ENCODE measurements around the gene GEN1. TPM values are rescaled to one million over a fixed set of nuclear protein-coding genes. Genes with fewer than 3 reads are reported as not detected.

GEN1 gene
- total and polyA plus RNA-seq, 2 of the 4 experiments (the other 2 are of a cell fraction), result 7.9 to 8.3 TPM

GRCh38 chr2:17799301-17800120, 45.6 kb downstream of the GEN1 start (continued):
- TF ChIP-seq MXI1 (IDR thresholded peaks at IDR 0.05; ENCODE audit: borderline replicate concordance, low read depth, low read length), result no peak

- Histone ChIP-seq H3K36me3 (ENCODE audit: control insufficient read depth, insufficient read depth, low read length) (no peaks in the 10 kb centered on the region), H2BK15ac (ENCODE audit: low read depth, low read length) (no peak overlapping the region), H3K18ac (ENCODE audit: low read depth, low read length) (no peak overlapping the region), H2BK120ac (ENCODE audit: low read depth, low read length) (no peak overlapping the region), H3K4me3 (ENCODE audit: insufficient read depth, low read depth, low read length) (no peak overlapping the region), H4K20me1 (ENCODE audit: insufficient read depth, low read length) (no peaks in the 10 kb centered on the region), H3K23ac (ENCODE audit: low read depth, low read length) (no peak overlapping the region), H4K8ac (ENCODE audit: low read depth in 2 of 2, low read length in 2 of 2) (no peak overlapping the region), H3K9me3 (ENCODE audit: control insufficient read depth, insufficient read depth, low read length) (no peaks in the 10 kb centered on the region), H3K4me1 (ENCODE audit: control insufficient read depth, insufficient read depth, low read length) (no peaks in the 10 kb centered on the region), H3K56ac (ENCODE audit: extremely low read depth, insufficient read depth, low read length) (no peak overlapping the region), H4K91ac (ENCODE audit: insufficient read depth, low read depth, low read length) (no peak overlapping the region), H3K4ac (ENCODE audit: low read depth, low read length) (no peak overlapping the region), H3K27me3 (ENCODE audit: control insufficient read depth, insufficient read depth, low read length) (peaks cover 19% of the 10 kb centered on the region), H3K79me1 (ENCODE audit: low read depth in 1 of 2, low read length in 2 of 2) (no peaks in the 10 kb centered on the region), H2AK5ac (ENCODE audit: low read depth, low read length) (no peak overlapping the region), H3K27ac (ENCODE audit: insufficient read depth, low read length) (no peak overlapping the region), H3K4me2 (ENCODE audit: low read depth, low read length) (no peak overlapping the region), H3K14ac (replicated peaks; ENCODE audit: low read depth, low read length) (no peak overlapping the region), H3K9ac (ENCODE audit: low read depth, low read length) (no peak overlapping the region), H2BK20ac (ENCODE audit: low read depth, low read length) (no peak overlapping the region), H2AK9ac (replicated peaks; ENCODE audit: low read depth, low read length, poor library complexity) (no peak overlapping the region), H2BK5ac (ENCODE audit: low read depth, low read length, poor library complexity, severe bottlenecking) (no peak overlapping the region), H4K5ac (ENCODE audit: low read depth, low read length) (no peak overlapping the region), H2AFZ (replicated peaks; ENCODE audit: low read length, poor library complexity) (no peak overlapping the region), H3K9me1 (ENCODE audit: insufficient read depth, low read length) (no peaks in the 10 kb centered on the region)
- CTCF ChIA-PET, result interaction anchor here (0.6 to 0.7 kb wide), 2 partner anchors 45 to 347 kb away, joined by 3 read pairs; no protein-coding TSS in a partner anchor
- BruUV-seq (replicated peaks), result no TSS peak
- POLR2A ChIA-PET (ENCODE audit: unreplicated experiment), result no interaction called here
- ATAC-seq (ENCODE audit: low read depth), result no peak
- peak; percentile 18 for DNase-seq
- no CpG with 5 or more reads among the region's 5 CpGs for WGBS, 2 experiments (ENCODE audit: extremely low coverage in 2 of 2, insufficient read length in 1 of 2)
- intact Hi-C loops (cut with micrococcal nuclease) (no loop called here), dilution Hi-C loops (cut with HindIII; ENCODE audit: low sequenced_read_pairs, unreplicated experiment) (no loop called here), in situ Hi-C loops (cut with MboI; ENCODE audit: low sequenced_read_pairs) (no loop called here)
- TF ChIP-seq RCOR1 (IDR thresholded peaks at IDR 0.05; ENCODE audit: insufficient replicate concordance, low read length), result no peak
- no peak for TF ChIP-seq MXI1 (IDR thresholded peaks at IDR 0.05; ENCODE audit: borderline replicate concordance, low read depth, low read length)
- TF ChIP-seq NFE2L2 (IDR thresholded peaks at IDR 0.05; ENCODE audit: low read depth, low read length), result no peak
- no peak for TF ChIP-seq RAD21 (IDR thresholded peaks at IDR 0.05; ENCODE audit: low read length)
- no peak for TF ChIP-seq BHLHE40 (IDR thresholded peaks at IDR 0.05; ENCODE audit: low read depth, low read length)
- no peak for TF ChIP-seq CHD1 (IDR thresholded peaks at IDR 0.05; ENCODE audit: low read depth, low read length)
- TF ChIP-seq POLR2A (IDR thresholded peaks at IDR 0.05; ENCODE audit: low read depth, low read length), result no peak
- no peak for TF ChIP-seq RFX5 (IDR thresholded peaks at IDR 0.05; ENCODE audit: low read depth, low read length)
- no peak for TF ChIP-seq MAFK (IDR thresholded peaks at IDR 0.05; ENCODE audit: low read depth, low read length)
- TF ChIP-seq ELK1 (IDR thresholded peaks at IDR 0.05; ENCODE audit: borderline replicate concordance, low read depth, low read length), result no peak
- no peak for TF ChIP-seq FOS (IDR thresholded peaks at IDR 0.05; ENCODE audit: low read depth, low read length)
- no peak for TF ChIP-seq CTCF (conservative IDR thresholded peaks at IDR 0.05; ENCODE audit: low read depth, low read length)
- TF ChIP-seq CEBPB (IDR thresholded peaks at IDR 0.05; ENCODE audit: low read depth, low read length), result no peak
- no peak for TF ChIP-seq MAZ (IDR thresholded peaks at IDR 0.05; ENCODE audit: borderline replicate concordance, low read depth, low read length)
- no peak for TF ChIP-seq SMC3 (IDR thresholded peaks at IDR 0.05; ENCODE audit: low read depth, low read length)
Measured at GRCh38 chr2:17800219-17800618, 46.3 kb downstream of the GEN1 start.
